HG03442 (cell line): ENCODE data around the gene DIDO1.

Source experiments
- ATAC-seq: cut with Tn5 transposase; IDR thresholded peaks from one replicate; pipeline ENCODE4 v1.9.1; 2021; ENCODE audit warnings: mild to moderate bottlenecking, moderate library complexity; ENCODE audit not compliant: unreplicated experiment

Gene DIDO1

GRCh38 chr20:62951896-62952372 is 25.6 kb upstream of the DIDO1 start:
- no peak for ATAC-seq

GRCh38 chr20:62951143-62951895 is 25.0 kb upstream of the DIDO1 start:
- no peak for ATAC-seq

DNA sequence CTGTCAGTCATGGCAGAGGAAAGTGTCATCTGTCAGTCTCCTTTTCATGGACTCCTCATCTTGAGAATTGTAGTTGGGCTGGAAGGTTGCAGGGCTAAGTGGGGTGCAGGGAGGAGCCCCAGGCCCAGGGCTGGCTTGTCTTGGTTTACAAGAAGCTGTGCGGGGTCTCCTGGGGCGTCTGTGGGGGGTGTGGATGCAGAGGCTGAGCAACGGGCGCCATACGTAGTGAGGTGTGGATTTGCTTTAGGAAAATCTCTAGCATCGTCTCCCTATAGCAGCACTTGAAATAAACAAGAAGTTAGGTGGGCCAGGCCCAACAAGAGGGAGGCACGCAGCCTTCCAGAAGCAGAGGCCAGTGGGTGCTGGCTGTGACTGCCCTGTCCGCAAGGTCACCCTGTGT is 24.4 kb upstream of the DIDO1 start:
- no peak for ATAC-seq

DNA sequence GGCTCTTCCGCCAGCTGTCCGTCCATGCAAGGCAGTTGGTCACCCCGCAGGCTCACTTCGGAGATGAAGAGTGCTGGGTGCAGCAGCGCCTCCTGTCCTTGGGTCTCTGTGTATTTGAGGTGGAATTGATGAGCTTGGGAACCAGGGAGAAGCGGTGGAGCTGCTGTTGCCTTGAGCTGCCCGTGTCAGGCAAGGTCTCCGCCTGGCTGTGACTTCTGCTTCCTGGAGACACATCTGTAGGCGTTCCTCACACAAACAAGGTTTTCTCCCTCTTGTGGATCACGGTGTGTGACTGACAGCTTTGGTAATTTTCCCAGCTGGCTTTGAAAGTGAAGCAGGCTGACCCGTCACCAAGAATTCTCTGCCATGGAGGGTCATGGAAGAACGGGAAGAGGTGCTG is 23.7 kb upstream of the DIDO1 start:
- ATAC-seq, result no peak

DNA sequence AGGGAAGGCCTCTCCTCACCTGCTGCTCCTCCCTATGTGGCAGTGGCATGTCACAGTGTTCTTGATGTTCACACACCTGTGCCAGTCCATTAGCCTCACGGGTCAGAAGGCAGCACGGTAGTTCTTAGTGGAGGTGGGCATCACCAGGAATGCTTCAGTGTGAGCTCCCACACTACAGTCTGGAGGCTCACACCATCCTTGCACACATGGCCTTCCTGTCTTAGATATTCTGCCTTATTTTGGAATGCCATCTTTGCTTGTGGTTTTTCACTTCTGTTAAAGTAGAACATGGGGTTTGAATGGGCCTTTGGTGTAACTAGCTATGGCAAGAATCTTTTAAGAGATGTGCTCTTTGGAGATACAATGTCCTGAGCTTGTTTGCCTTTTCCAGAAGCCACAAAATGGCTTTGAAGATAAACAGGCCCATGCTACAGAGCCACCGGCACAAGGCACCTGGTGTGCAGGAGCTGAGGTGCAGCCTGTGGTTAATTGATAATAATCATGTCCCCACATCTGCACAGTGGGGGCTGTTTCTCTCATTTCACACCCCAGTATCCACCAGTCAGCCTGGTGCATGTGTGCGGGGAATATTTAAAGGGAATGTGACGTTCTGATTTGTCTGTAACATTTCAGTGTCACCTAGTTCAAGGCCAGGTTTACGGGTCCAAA is 23.0 kb upstream of the DIDO1 start:
- ATAC-seq, result no peak

DNA sequence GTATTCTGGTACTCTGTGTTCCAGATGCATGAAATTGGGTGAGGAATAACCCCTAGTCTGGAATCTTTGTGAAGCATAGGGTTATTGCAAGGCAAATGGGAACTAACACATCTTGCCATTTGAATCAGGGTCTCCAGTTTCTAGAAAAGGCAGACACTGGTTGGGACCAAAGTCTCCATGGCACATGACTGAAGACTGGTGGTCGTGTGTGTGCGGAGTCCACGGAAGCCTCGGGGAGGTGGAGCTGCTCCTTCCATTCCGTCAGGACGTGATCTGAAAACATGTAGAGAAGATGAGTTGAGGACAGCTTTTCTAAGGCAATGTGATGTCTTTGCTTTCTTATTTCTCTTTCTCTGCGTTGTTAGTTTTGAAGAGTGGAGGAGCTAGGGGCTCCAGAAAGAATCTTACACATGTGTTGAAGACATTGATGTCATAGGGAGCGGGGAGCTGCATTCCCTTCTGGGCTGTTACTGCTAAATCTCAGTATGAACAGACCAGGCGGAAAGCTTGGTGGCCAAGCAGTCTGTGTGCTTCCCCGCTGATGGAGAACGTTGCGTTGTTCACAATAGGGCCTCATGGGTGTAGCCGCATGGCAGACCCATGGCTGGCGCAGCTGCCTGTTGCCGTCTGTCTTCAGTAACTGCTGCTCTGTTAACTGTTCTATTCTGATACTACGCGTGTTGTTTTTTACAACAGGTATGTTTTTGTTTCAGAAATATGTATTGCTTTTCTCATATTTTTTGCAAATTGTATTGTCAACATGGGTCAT is 21.4 kb upstream of the DIDO1 start:
- no peak for ATAC-seq

DNA sequence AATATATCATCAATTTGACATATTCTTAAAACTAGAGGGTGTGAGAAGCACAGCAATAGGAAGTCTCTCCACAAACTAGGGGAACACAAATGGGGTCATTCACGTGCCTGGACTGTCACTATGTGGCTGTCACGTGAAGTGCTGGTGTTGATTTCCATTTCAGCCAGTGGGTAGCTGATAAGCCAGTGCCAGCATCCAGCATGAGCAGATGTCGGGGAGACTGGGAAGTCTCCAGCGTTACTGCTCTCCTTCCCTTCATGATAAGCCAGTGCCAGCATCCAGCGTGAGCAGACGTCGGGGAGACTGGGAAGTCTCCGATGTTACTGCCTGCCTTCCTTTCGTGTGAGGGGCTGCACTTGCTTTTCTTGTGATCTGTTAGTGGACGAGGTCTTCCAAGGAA is 20.6 kb upstream of the DIDO1 start:
- ATAC-seq, result no peak

DNA sequence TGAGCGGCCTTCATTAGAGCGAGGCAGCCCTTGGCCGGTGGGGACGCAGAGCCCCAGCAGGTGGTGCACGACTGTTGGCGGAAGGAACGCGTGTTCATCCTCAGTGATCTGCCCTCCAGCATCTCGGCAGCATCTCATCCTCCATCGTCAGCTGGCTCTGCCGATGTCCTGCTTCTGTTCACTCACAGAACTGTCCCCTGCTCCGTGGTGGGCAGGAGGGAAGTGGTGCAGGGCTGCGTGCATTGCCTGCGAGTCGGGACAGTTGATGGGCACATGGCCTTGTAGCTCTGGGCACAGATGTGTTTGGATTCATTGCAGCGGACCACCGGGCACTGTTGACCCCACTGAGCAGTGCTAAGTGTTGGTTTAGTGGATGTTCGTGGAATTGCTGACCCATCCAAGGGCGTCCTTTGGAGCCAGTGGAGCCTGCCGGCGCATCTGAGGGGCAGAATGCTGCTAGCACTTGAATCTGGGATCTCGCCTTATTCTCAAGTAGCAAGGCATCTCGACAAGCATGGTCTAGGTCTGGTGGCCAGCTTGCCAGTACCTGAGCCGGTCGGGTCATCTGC is 19.6 kb upstream of the DIDO1 start:
- no peak for ATAC-seq

DNA sequence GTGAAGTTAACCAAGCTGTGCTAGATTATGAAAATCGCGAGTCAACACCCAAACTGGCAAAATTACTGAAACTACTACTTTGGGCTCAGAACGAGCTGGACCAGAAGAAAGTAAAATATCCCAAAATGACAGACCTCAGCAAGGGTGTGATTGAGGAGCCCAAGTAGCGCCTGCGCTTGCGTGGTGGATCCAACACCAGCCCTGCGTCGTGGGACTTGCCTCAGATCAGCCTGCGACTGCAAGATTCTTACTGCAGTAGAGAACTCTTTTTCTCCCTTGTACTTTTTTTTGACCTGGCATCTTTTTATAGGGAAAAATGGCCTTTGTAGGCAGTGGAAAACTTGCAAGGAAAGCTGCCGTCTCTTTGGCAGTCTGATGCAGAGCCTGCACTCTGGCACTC is 18.4 kb upstream of the DIDO1 start:
- ATAC-seq, result no peak

DNA sequence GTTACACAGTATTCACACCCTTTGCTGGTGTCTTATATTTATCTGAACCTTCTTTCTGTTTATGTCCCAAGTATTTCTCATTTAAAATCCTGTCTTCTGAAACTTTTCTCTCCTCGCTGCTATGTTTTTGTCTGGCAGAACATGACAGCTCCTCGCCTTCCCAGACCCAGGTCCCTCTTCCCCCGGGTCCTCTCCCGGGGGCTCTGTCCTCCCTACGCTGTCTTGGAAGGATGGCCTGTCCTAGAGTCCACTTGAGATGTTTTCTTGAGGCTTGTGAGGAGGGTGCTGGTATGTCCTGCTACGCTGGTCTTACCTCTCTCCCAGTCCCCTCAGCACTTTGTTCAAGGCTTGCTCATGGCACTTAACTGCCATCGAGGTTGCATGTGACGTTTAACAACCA is 17.9 kb upstream of the DIDO1 start:
- no peak for ATAC-seq

GRCh38 chr20:62943396-62943795 is 17.1 kb upstream of the DIDO1 start:
- ATAC-seq, result no peak

DNA sequence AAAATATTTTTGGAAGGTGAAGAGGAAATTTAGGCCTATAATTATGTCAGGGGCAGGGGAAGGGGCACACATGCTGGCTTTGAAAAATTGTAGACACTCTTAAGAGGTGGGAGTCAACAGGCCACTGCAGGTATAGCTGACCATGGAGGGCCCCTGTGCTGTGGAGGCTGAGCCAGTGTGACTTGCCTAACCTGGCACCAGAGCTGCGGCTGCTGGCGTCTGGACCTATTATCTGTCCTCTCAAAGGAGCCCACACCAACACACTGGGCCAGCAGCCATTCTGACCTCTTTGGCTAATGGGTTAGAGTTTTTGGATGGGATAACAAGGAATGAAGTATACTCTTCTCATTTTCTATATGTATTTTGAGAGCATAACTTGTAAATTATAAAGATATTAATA is 16.2 kb upstream of the DIDO1 start:
- ATAC-seq, result no peak

DNA sequence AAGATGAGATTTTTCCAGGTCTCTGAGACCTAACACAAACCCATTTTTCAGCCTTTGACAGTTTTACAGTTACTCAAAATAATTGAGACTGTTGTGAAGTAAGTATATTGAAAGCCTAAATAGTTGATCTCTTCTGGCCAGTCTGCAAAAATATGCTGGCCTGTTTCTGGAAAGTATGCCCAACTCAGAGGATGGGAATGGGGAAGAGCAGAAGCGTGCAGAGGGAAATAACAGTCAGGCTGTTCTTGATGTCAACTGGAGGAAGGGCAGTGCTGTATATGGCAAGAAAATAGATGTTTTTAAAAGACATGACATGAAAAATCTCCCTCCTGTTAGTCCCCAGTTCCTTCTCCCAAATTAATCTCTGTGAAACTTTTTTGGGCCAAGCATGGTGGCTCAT is 15.5 kb upstream of the DIDO1 start:
- ATAC-seq, result no peak

GRCh38 chr20:62940875-62941274 is 14.6 kb upstream of the DIDO1 start:
- no peak for ATAC-seq

- ATAC-seq, result peak; percentile 32
Observed at GRCh38 chr20:62938105-62938888, 12.0 kb upstream of the DIDO1 start, which contains the start of gene GID8. Gene GID8, plus strand, starts transcription at chr20:62938147. Its CDS starts 3,356 bp downstream, at chr20:62941503.

- ATAC-seq, result peak; percentile 77
Observed at GRCh38 chr20:62937268-62938104, 11.2 kb upstream of the DIDO1 start.

DNA sequence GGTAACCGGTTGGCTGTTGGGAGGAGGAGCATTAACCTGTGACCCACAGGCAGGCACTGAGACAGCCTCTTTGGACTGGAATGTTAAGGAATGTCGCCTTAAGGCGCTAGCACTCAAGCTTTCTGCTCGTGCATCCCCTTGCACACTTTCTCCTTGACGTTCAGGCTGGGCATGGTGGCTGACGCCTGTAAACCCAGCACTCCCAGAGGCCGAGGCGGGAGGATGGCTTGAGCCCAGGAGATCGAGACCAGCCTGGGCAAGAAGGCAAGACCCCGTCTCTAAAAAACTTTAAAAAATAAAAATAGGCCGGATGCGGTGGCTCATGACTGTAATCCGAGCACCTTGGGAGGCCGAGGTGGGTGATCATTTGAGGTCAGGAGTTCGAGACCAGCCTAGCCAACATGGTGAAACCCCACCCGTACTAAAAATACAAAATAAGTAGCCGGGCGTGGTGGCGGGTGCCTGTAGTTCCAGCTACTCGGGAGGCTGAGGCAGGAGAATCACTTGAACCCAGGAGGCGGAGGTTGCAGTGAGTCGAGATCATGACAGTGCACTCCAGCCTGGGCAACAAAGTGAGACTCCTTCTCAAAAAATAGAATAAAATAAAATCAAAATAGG is 9.8 kb upstream of the DIDO1 start:
- no peak for ATAC-seq

- no peak for ATAC-seq
Observed at GRCh38 chr20:62935204-62935967, 9.1 kb upstream of the DIDO1 start.
